ENCODE measurements around the gene MDGA2.

MDGA2 gene

GRCh38 chr14:47490766-47491165 lies 184.6 kb downstream of the MDGA2 start:
- TF ChIP-seq CTCF (IDR thresholded peaks at IDR 0.05; ENCODE audit: low read depth, low read length, missing control alignments): no peak
- H3K4me3 ChIP-seq (ENCODE audit: low read depth, low read length): no peak overlapping the region
- no peak for DNase-seq (ENCODE audit: low read depth)
- in situ Hi-C loops (cut with HindIII; ENCODE audit: low sequenced_read_pairs): no loop called here

GRCh38 chr14:47490353-47490752 lies 185.1 kb downstream of the MDGA2 start:
- in situ Hi-C loops (cut with HindIII; ENCODE audit: low sequenced_read_pairs): no loop called here
- no peak for DNase-seq (ENCODE audit: low read depth)
- no peak overlapping the region for H3K4me3 ChIP-seq (ENCODE audit: low read depth, low read length)
- no peak for TF ChIP-seq CTCF (IDR thresholded peaks at IDR 0.05; ENCODE audit: low read depth, low read length, missing control alignments)

DNA sequence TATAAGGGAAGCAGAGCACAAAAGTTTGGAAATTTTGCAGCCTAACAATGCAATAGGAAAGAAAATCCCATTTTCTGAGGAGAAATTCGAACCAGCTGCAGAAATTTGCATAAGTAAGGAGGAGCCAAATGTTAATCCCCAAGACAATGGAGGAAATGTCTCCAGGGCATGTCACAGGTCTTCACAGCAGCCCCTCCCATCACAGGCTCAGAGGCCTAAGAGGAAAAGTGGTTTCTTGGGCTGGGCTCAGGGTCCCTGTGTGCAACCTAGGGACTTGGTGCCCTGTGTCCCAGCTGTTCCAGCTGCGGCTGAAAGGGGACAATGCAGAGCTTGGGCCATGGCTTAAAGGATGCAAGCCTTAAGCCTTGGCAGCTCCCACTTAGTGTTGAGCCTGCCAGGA lies 190.0 kb downstream of the MDGA2 start:
- in situ Hi-C loops (cut with HindIII; ENCODE audit: low sequenced_read_pairs): no loop called here
- H3K4me3 ChIP-seq (ENCODE audit: low read depth, low read length): no peak overlapping the region
- no peak for DNase-seq (ENCODE audit: low read depth)
- TF ChIP-seq CTCF (IDR thresholded peaks at IDR 0.05; ENCODE audit: low read depth, low read length, missing control alignments): no peak

DNA sequence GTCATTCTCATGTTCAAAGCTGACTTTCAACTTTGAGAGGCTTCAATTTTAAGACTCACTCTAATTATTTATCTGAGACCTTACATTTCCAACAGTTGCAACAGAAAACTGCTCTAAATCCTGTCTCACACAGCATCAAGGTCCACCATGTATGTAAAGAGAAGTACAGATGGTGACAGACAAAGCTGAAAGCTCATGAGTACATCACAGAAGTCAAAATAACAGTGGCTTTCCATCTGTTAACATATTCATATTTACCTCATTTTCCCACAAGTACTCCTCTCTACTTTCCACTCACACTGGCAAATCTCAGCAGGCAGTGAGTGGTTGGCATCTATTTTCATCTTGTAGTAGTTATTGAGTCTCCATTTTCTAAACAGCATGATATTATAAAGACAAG lies 192.0 kb downstream of the MDGA2 start:
- no peak for DNase-seq (ENCODE audit: low read depth)
- in situ Hi-C loops (cut with HindIII; ENCODE audit: low sequenced_read_pairs): no loop called here
- TF ChIP-seq CTCF (IDR thresholded peaks at IDR 0.05; ENCODE audit: low read depth, low read length, missing control alignments): no peak
- no peak overlapping the region for H3K4me3 ChIP-seq (ENCODE audit: low read depth, low read length)

GRCh38 chr14:47471075-47471474 lies 204.3 kb downstream of the MDGA2 start:
- no peak overlapping the region for H3K4me3 ChIP-seq (ENCODE audit: low read depth, low read length)
- DNase-seq (ENCODE audit: low read depth): no peak
- in situ Hi-C loops (cut with HindIII; ENCODE audit: low sequenced_read_pairs): no loop called here
- no peak for TF ChIP-seq CTCF (IDR thresholded peaks at IDR 0.05; ENCODE audit: low read depth, low read length, missing control alignments)

DNA sequence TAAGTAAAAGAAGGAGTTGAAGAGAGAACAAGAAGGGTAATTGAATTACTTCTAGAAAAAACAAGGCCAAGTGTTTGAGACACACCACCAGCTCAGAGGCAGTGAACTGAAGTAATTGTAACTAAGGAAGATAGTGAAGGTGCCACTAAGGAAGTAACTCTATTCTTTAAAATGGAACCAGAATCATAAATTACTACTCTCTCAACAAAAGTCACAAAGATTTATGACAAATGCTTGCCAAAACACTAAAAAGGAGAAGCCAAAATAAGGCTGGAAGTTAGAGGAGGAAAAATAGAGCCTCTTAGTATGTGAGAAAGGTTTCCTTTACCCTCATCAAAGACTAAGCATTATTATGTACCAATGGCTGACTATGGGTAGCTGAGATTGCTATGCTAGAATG lies 208.5 kb downstream of the MDGA2 start:
- TF ChIP-seq CTCF (IDR thresholded peaks at IDR 0.05; ENCODE audit: low read depth, low read length, missing control alignments): no peak
- in situ Hi-C loops (cut with HindIII; ENCODE audit: low sequenced_read_pairs): no loop called here
- DNase-seq (ENCODE audit: low read depth): no peak
- H3K4me3 ChIP-seq (ENCODE audit: low read depth, low read length): no peak overlapping the region

DNA sequence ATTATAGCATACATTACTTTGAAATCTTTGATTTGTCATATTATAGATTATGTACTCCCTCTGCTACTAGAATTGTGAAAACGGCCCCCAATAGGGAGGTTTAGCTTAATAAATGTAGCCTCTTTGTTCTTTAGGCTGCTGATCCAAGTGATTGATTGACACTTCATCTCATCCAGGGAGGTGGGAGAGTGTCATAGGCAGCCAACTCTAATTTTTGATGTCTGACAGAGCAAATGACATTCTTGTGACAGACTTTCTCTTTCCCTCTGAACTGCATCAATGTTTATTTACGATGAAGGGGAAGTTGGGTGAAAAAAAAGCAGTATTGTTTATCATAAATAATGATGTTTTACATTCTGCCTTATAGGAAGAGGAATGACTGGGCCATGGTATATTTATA lies 221.4 kb downstream of the MDGA2 start:
- DNase-seq (ENCODE audit: low read depth): no peak
- in situ Hi-C loops (cut with HindIII; ENCODE audit: low sequenced_read_pairs): no loop called here
- no peak overlapping the region for H3K4me3 ChIP-seq (ENCODE audit: low read depth, low read length)
- no peak for TF ChIP-seq CTCF (IDR thresholded peaks at IDR 0.05; ENCODE audit: low read depth, low read length, missing control alignments)
